Upper lobe of left lung (tissue), 4 donors: ENCODE data around the gene SCIMP.
"Not testable (repeated sequence)": the region's sequence is repeated elsewhere in the genome, so short reads cannot be mapped to it uniquely, and the experiment has no call there.

Experiments used
- CTCF ChIP-seq, 6 experiments: fragments of 450-650 bp in 4 of 6; fragments of 200-600 bp in 2 of 6; sonication (generic) in 2 of 6; IDR thresholded peaks; one replicate each; pipeline ENCODE4 v1.5.1; 2016 to 2019; ENCODE audit warnings: antibody characterized with exemption in 6 of 6
- POLR2A ChIP-seq, 4 donors: fragments of 450-650 bp; IDR thresholded peaks; one replicate each; pipeline ENCODE4 v1.5.1; 2016 to 2017; ENCODE audit warnings: antibody characterized with exemption in 4 of 4, mild to moderate bottlenecking in 2 of 4
- POLR2AphosphoS5 ChIP-seq, 2 donors: sonication (generic); formaldehyde crosslinking; IDR thresholded peaks; one replicate each; pipeline ENCODE4 v1.5.1; 2017; ENCODE audit warnings: antibody characterized with exemption in 2 of 2

- not testable (repeated sequence) for TF ChIP-seq CTCF, POLR2A, POLR2AphosphoS5 (IDR thresholded peaks at IDR 0.05)
Measured at GRCh38 chr17:5221912-5222311, 12.7 kb downstream of the SCIMP start.
